GM18858 (cell line): ENCODE results near the gene WDR47.
"Not testable (repeated sequence)": the region's sequence is repeated elsewhere in the genome, so short reads cannot be mapped to it uniquely, and the experiment has no call there.

Experiments
- ATAC-seq: cut with Tn5 transposase; IDR thresholded peaks from one replicate; pipeline ENCODE4 v1.9.1; 2021; ENCODE audit not compliant: unreplicated experiment

The WDR47 gene

GRCh38 chr1:109052145-109052544 lies 10.2 kb upstream of the WDR47 start:
- not testable (repeated sequence) for ATAC-seq

GRCh38 chr1:109050228-109050995 lies 8.5 kb upstream of the WDR47 start:
- no peak for ATAC-seq

- no peak for ATAC-seq
Measured at GRCh38 chr1:109048335-109048734, 6.4 kb upstream of the WDR47 start.

- ATAC-seq: no peak
Measured at GRCh38 chr1:109047339-109047738, 5.4 kb upstream of the WDR47 start.

- no peak for ATAC-seq
Measured at GRCh38 chr1:109046671-109047070, 4.8 kb upstream of the WDR47 start.

- ATAC-seq: no peak
Measured at GRCh38 chr1:109045595-109045994, 3.7 kb upstream of the WDR47 start.

- ATAC-seq: no peak
Measured at GRCh38 chr1:109040989-109041620, 797 bp downstream of the WDR47 start.

- no peak for ATAC-seq
Measured at GRCh38 chr1:109040627-109040988, 1.3 kb downstream of the WDR47 start.

- no peak for ATAC-seq
Measured at GRCh38 chr1:109034382-109034781, 7.5 kb downstream of the WDR47 start.

GRCh38 chr1:109029493-109029892 lies 12.4 kb downstream of the WDR47 start:
- not testable (repeated sequence) for ATAC-seq

- no peak for ATAC-seq
Measured at GRCh38 chr1:109027841-109028240, 14.1 kb downstream of the WDR47 start.

- no peak for ATAC-seq
Measured at GRCh38 chr1:109025694-109026093, 16.2 kb downstream of the WDR47 start.

- no peak for ATAC-seq
Measured at GRCh38 chr1:109024646-109025045, 17.3 kb downstream of the WDR47 start.

- ATAC-seq: no peak
Measured at GRCh38 chr1:109020693-109021257, 21.1 kb downstream of the WDR47 start.

GRCh38 chr1:109017719-109018118 lies 24.2 kb downstream of the WDR47 start:
- not testable (repeated sequence) for ATAC-seq

GRCh38 chr1:109017134-109017533 lies 24.8 kb downstream of the WDR47 start:
- no peak for ATAC-seq

- no peak for ATAC-seq
Measured at GRCh38 chr1:109011335-109011734, 30.6 kb downstream of the WDR47 start.

- ATAC-seq: not testable (repeated sequence)
Measured at GRCh38 chr1:108996622-108997021, 45.3 kb downstream of the WDR47 start.

GRCh38 chr1:108983114-108983513 lies 58.8 kb downstream of the WDR47 start:
- no peak for ATAC-seq

GRCh38 chr1:108976658-108977057 lies 65.2 kb downstream of the WDR47 start:
- no peak for ATAC-seq

GRCh38 chr1:108972951-108973350 lies 69.0 kb downstream of the WDR47 start:
- ATAC-seq: no peak

- ATAC-seq: no peak
Measured at GRCh38 chr1:108969346-108969745, 72.6 kb downstream of the WDR47 start.
